NCI-H446 treated with DMSO at 0.1 percent for 48 hours (cell line): ENCODE results near the gene SIVA1.

ENCODE experiments used
- DNase-seq: peaks from one replicate; lab custom pipeline; 2025; lab: John Stamatoyannopoulos, UW

The SIVA1 gene

GRCh38 chr14:104771374-104771773, 18.4 kb downstream of the SIVA1 start:
- no peak for DNase-seq

- no peak for DNase-seq
Measured at GRCh38 chr14:104771918-104772706, 19.2 kb downstream of the SIVA1 start.

GRCh38 chr14:104772707-104773504, 20.0 kb downstream of the SIVA1 start:
- no peak for DNase-seq

- no peak for DNase-seq
Measured at GRCh38 chr14:104773505-104774452, 20.8 kb downstream of the SIVA1 start.

GRCh38 chr14:104774453-104775072, 21.6 kb downstream of the SIVA1 start:
- DNase-seq, result no peak

- DNase-seq, result no peak
Measured at GRCh38 chr14:104775073-104775489, 22.1 kb downstream of the SIVA1 start.

- no peak for DNase-seq
Measured at GRCh38 chr14:104776481-104776880, 23.5 kb downstream of the SIVA1 start.

GRCh38 chr14:104776961-104777807, 24.2 kb downstream of the SIVA1 start:
- DNase-seq, result no peak

- no peak for DNase-seq
Measured at GRCh38 chr14:104777808-104778249, 24.9 kb downstream of the SIVA1 start.

- DNase-seq, result no peak
Measured at GRCh38 chr14:104778694-104779331, 25.9 kb downstream of the SIVA1 start.

GRCh38 chr14:104779776-104780512, 27.0 kb downstream of the SIVA1 start:
- DNase-seq, result no peak

GRCh38 chr14:104780513-104781030, 27.6 kb downstream of the SIVA1 start:
- DNase-seq, result no peak

GRCh38 chr14:104781271-104782077, 28.5 kb downstream of the SIVA1 start:
- no peak for DNase-seq

GRCh38 chr14:104782086-104782807, 29.3 kb downstream of the SIVA1 start:
- no peak for DNase-seq

- no peak for DNase-seq
Measured at GRCh38 chr14:104782808-104783139, 29.8 kb downstream of the SIVA1 start.

GRCh38 chr14:104783484-104784217, 30.7 kb downstream of the SIVA1 start:
- DNase-seq, result no peak

- DNase-seq, result no peak
Measured at GRCh38 chr14:104784218-104784568, 31.2 kb downstream of the SIVA1 start.
